ENCODE data around the gene FNTB.

DNA sequence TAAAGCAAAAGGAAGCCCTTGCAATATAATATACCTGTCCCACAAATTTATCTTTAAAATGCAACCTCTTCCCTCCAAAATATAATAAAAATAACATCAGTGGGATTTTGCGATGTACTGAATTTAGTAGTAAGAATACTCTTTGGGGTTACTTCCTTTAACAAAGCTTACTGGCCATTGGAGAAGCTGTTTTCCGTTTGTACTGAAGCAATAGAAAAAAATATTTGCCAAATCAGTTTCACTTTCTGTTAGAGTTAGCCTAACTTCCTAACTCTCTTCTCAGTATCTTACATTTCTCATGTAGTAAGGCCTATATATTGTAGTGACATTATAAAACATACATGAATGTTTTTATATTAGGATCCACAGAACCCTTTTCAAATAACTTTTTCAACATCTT is 111.9 kb downstream of the FNTB start:
- TF ChIP-seq, protein P1, sequence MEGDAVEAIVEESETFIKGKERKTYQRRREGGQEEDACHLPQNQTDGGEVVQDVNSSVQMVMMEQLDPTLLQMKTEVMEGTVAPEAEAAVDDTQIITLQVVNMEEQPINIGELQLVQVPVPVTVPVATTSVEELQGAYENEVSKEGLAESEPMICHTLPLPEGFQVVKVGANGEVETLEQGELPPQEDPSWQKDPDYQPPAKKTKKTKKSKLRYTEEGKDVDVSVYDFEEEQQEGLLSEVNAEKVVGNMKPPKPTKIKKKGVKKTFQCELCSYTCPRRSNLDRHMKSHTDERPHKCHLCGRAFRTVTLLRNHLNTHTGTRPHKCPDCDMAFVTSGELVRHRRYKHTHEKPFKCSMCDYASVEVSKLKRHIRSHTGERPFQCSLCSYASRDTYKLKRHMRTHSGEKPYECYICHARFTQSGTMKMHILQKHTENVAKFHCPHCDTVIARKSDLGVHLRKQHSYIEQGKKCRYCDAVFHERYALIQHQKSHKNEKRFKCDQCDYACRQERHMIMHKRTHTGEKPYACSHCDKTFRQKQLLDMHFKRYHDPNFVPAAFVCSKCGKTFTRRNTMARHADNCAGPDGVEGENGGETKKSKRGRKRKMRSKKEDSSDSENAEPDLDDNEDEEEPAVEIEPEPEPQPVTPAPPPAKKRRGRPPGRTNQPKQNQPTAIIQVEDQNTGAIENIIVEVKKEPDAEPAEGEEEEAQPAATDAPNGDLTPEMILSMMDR (IDR thresholded peaks at IDR 0.05): no peak
- no peak for TF ChIP-seq POLR2AphosphoS5 (IDR thresholded peaks at IDR 0.05)

All from suprapubic skin (tissue), 3 donors.